Amygdala (tissue), 56 donors: Measurements from ENCODE around the gene ZFP62.
A peak's percentile ranks its signal among the peaks of the same experiment; 100 is the strongest.

Experiments
- DNase-seq, 56 donors: peaks; one replicate each; lab custom pipeline; 2025; lab: John Stamatoyannopoulos, UW

The ZFP62 gene

GRCh38 chr5:180813420-180813819 is 47.7 kb downstream of the ZFP62 start:
- DNase-seq, result no peak

DNA sequence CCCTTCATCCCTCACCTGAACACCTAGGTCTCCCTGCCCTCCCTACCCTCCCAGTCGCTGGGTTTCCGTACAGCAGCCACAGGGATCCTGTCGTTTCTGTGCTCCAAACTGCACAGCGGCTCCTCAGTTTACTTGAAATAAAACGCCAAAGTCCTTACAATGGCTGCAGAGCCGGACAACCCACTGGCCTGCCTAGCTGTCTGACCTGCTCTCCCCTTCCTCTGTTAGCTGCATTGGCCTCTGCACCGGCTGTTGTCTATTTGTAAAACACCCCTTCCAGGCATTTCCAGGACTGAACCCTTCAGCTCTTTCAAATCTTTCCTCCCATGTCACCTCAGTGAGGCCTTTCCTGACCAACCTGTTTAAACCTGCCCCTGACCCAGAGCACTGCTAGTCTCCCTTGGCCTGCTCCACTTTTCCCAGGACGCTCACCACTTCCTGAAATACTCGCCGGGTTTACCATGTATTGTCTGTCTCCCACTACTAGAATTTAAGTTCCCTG is 49.4 kb downstream of the ZFP62 start:
- DNase-seq, result no peak

GRCh38 chr5:180810959-180811622 is 50.0 kb downstream of the ZFP62 start:
- DNase-seq, result peak in 18 of 56 donors; percentile 46 to 84 (median 70)

DNA sequence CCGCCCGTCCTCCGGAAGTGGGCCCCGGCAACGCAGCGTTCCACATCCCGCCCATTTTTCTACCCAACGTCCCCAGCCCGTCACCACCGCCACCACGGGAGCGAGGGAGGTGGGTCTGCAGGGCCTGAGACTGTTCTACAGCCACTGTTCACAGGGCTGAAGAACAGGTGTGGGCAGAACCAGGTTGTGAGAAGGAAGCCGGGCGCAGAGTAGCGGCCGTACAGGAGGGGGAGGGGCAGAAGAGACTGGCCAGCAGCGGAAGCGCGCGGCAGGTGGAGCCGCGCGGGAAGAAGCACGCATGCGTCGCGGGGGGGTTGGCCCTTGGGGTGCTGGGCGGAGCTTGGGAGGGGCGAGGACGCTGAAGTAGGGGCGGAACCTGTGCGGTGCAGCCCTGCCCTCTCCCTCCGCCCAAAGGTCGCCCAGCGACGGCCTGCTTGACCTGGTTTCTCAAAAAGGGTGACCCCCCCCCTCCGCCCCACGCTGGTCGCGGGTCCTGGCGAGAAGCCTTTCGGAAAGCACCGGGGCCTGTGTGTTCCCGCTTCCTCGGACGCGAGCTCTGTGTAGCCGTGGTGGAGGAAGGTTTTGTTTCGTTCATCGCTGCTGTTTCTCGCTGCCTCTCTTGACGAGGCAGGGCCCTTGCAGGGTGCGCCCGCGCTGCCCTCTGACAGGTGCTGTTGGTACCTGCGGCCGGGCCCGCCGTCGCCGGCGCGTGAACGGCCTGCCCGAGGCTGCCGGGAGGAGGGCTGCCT is 50.7 kb downstream of the ZFP62 start:
- DNase-seq, result peak; percentile 68 to 100 (median 94)

DNA sequence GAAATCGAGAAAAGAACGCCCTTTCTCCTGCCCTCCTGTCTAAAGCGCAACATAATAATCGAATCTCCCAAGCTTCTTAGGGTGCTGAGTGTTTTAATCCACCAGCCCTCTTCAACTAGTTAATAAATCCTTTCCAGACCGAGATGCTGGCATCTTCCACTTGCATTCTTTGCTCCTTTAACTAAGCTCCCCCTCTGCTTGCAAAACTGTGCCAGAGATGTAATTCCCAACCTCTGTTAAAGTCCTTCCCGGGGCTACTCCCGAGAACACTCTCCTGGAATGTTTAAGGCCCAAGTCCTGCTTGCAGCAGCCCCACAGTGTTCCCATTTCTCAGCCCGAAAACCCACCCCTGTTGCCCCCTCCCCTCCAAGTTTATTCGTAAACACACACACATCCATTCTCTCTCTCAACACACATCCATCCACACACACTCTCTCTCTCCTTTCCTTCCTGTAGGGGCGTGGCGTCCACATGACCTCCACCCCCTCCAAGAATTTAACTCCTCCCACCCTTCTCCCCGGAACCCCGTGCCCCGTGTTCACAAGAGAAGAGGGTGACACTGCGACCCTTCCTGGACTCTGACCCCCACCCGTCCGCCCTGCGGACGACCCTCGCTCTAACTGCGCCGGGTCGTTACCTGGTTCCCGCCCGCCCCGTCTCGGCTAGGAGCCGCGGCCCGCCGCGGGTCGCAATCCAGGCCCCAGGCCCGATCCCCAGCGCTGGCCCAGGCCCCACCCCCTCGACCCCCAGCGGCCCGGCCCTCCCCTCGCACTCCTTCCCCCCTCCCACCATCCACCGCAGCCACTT is 51.5 kb downstream of the ZFP62 start:
- peak in 54 of 56 donors; percentile 61 to 97 (median 84) for DNase-seq

GRCh38 chr5:180808461-180809000 is 52.5 kb downstream of the ZFP62 start:
- DNase-seq, result no peak

DNA sequence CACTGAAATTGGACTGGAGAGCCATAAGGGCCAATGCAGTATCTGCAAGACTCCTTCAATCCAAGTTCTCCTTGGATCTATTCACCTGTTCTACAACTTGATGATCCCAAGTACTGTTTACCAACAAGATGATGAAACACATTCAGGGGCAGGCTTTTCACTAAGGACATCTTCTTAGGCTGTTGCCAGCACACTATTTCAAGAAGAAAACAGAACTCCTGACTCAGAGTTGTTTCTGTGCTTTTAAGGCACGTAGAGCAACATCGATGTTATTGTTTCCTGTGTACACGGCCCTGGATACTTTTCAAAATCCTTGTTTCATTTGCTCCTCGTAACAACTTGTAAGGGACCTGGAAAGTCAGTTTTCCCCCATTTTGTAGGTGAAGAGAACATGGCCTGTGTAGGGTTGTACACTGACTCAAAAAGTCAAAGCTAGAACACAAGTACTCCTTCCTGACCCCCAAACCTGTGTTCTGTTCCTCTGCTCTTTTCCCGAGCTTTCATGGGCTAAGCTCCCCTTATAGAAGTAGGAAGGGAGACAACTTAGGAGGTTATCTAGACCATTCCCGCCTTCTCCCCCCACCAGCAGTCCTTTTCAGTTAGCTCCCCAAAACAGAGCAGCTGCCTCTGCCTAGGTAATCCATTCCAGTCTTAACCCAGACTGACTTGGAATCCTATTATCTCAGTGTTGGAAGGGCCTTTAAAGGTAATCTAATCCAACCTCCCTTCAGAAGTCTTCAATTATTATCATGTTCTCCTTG is 53.2 kb downstream of the ZFP62 start:
- DNase-seq, result no peak

DNA sequence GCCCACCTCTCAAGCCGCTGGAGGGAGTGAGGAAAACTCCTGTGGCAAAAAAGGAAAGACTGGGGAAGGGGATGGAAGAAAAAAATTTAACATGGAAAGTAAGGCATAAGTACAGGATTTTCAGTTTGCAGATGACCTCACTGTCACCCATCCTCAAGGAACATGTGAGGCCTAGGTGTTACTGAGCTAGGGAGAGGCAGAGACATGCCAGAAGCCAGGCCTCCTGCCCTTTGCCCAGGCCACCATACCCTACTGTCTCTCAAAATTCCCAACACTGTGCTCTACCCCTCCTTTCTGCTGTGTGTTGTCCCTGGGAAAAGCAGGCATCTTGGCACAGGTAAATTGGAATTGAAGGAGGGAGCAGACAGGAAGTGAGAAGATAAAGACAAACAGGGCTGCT is 54.0 kb downstream of the ZFP62 start:
- no peak for DNase-seq

DNA sequence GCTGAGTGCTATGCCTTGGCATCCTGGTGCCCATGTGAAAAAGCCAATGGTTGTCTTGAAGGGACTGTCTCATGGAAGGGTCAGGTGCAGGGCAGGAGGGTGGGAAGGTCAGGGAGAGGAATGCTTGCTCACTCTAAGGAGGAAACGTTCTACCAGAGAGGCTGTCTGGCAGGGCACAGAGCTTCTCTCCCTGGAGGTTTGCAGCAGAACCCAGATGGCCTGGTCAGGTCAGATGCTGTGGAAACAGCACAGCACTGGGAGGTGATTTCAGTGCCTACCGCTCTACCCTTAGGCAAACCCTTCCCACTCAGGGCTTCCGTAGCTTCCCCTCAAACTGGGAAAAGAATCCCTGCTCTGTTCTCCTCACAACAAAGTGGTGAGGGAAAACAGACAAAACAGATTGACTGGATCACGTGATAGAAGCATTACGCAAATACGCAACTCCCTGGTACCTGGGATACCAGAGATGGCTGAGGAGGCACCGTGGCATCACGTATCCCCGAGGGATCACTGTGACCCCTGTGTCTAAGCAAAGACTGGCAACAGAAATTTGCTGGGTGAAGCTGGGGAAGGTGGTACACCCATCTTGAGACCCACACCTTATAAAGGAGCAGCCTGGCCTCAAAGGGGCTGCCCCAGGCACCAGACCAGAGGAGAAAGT is 54.6 kb downstream of the ZFP62 start:
- peak in 1 of 56 donors; percentile 25 for DNase-seq

DNA sequence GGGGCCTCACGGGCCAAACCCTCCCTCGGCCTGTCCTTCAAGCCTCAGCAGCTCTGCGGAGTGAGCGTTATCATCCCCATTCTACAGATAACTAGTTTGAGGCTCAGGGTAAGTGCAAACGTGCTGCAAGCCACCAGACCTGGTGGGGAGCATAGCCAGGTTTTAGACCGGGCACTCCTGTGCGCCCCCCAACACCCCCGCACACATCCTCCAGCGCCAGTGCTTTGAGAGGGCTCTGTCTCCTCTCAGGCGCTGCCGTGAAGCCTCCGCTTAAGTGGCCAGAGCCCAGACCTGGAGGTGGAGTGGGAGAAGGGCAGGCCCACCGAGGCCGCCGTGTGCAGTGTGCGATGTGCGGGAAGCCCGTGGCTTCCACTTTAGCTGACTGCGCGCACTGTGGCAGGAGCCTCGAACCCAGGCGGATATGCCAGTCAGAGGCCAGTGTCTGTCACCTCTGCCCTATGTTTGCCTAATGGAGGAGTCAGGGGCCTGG is 56.9 kb downstream of the ZFP62 start:
- DNase-seq, result no peak

DNA sequence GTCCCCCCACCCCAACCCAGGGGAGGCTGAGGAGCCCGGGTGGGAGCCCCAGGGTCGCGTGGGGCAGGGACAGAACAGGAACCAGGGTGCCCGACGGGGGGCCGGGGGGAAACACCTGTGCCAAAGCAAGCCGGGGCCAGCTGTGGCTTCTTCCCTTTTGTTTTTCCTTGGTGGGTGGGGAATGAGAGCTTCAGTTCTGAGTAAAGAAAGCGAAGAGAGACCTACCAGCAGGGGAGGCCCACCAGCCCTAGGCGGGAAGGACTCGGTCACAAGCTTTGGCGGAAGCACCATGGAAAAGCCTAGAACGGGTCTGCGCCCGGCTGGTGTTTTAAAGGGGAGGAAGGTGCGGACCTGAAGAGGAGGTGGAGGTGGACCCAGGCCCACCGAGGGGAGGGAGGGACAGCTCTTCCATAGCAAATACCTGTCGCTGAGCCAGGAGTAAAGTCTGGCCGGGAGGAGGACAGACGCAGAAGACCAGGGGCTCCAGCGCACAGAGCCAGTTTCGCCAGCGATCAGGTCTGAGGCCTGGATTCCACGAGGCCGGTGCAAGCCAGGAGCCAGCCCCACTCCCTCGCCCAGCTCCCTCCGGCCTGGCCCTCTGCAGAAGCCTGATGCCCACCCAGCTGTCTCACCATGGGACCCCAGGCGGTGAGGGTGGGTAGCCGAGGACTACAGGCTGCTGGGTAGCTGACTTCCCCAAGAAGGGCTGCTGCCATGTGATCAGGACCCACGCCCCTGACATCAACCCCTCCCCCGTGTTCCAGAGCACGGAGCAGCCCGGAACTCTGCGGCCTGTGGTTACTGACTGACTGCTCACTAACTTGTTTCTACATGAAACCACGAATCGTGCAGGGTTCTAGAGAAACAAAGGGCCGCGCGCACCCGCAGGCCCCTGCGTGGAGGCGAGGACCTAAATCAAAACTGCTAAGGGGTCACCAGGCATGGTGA is 57.6 kb downstream of the ZFP62 start:
- DNase-seq, result peak in 26 of 56 donors; percentile 9 to 64 (median 36)

DNA sequence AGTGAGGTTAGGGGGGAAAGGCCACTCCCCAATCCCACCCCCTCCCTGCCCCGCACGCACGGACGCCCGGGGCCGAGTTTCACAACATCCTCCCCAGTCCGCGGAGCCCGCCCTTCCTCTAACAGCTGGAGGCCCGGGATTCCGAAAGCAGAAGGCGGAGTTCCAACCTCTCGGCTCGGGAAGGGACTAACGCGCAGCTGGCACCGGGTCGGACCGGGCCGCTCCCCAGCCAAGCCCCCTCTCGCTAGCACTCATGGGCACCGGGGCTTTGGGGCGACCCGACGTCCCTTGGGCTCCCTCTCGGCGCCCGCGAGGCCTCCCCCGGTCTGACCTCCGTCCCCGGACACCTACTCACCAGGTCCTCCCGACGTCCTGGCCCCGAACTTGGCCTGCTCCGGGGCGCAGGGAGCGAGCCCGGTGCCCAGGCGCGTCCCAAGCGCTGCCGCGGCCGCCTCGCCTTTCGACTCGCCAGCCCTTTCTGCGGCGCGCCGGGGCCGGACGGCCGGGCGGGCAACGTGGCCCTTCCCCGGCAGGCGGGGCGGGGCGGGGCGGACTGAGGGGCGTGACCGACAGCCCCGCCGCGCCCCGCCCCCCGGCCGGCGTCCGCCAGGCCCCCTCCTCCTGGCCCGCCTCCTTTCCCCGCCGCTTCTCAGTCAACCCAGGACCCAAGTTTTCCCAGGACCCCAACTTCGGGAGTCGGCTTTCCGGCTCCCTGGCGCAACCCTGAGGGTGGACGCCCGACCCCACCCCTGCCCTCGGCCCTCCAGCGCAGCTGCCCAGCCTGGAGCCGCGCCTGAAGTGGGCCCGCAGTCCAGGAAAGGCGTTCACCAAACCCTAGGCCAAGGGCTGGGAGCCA is 58.5 kb downstream of the ZFP62 start, which contains the start of gene MGAT1:
TSS of gene MGAT1 (minus strand) at position 482 of the 856 bp plus-strand sequence. CDS start 9,835 bp downstream, outside the sequence.
- DNase-seq, result peak in 42 of 56 donors; percentile 19 to 80 (median 53)

- no peak for DNase-seq
Observed at GRCh38 chr5:180801596-180802324, 59.3 kb downstream of the ZFP62 start.

GRCh38 chr5:180799902-180800801 is 60.9 kb downstream of the ZFP62 start:
- DNase-seq, result no peak

DNA sequence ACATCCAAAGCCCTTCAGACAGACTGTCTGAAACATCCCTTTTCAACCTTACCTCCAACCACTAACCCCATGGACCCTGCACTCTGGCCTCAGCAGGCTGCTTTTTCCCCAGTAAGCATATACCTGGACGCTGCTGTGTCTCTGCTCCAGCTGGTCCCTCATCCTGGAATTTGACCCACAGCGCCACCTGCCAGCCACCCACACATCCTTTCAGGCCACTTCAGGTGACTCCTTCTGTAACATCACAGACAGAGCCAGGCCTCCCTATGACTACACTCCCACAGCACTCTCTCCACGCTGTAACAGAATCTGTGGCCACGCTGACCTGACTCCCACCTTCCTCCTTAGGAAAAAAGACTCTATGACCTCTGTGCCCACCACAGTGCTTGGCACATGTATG is 61.9 kb downstream of the ZFP62 start:
- DNase-seq, result no peak
